H1 (cell line): Measurements from ENCODE around the gene APLP1. TPM values are rescaled to one million over a fixed set of nuclear protein-coding genes. Genes with fewer than 3 reads are reported as not detected.
"Not testable (repeated sequence)": the region's sequence is repeated elsewhere in the genome, so short reads cannot be mapped to it uniquely, and the experiment has no call there.

Source experiments
- CTCF ChIA-PET: fragments of 300-600 bp; sonication (Branson Sonifier 250); formaldehyde crosslinking; loops from one replicate; lab custom pipeline; 2021; ENCODE audit not compliant: partially characterized antibody; lab: Charles Lee
- POLR2A ChIA-PET: fragments of 300-600 bp; sonication (Branson Sonifier 250); formaldehyde crosslinking; loops from one replicate; lab custom pipeline; 2021; ENCODE audit warnings: inconsistent platforms; ENCODE audit not compliant: partially characterized antibody; lab: Charles Lee
- DNase-seq, 2 experiments: peaks; one replicate each; pipeline versions ENCODE4 v3.0.0 to v3.0.0-alpha.2; 2010 to 2022; ENCODE audit warnings: low spot score in 2 of 2, low read depth in 1 of 2, mixed read lengths in 1 of 2
- FAIRE-seq: peaks from 2 replicates; lab custom pipeline; 2011; peaks lifted over from hg19 to GRCh38; lab: Jason Lieb, UNC
- H2AFZ ChIP-seq: 2 replicates; pipeline ENCODE4 v1.8.1; 2012; ENCODE audit warnings: low read length, inconsistent platforms
- H2AK5ac ChIP-seq: 2 replicates; pipeline ENCODE4 v1.6.1; 2013; ENCODE audit warnings: low read depth, low read length
- H2BK120ac ChIP-seq: replicated peaks from 2 replicates; pipeline ENCODE3; 2013; ENCODE audit warnings: low read depth, low read length, inconsistent platforms
- H2BK12ac ChIP-seq: 2 replicates; pipeline ENCODE4 v1.6.1; 2013; ENCODE audit warnings: low read depth, low read length
- H2BK15ac ChIP-seq: 2 replicates; pipeline ENCODE4 v1.6.1; 2013; ENCODE audit warnings: low read length
- H2BK20ac ChIP-seq: 2 replicates; pipeline ENCODE4 v1.6.1; 2013; ENCODE audit warnings: low read length
- H2BK5ac ChIP-seq: 2 replicates; pipeline ENCODE4 v1.6.1; 2013; ENCODE audit warnings: low read depth, low read length
- H3K14ac ChIP-seq: 2 replicates; pipeline ENCODE4 v1.6.1; 2013; ENCODE audit warnings: inconsistent platforms; ENCODE audit not compliant: insufficient read length
- H3K18ac ChIP-seq: 2 replicates; pipeline ENCODE4 v1.6.1; 2013; ENCODE audit warnings: low read length; ENCODE audit errors: extremely low read depth
- H3K23ac ChIP-seq: 2 replicates; pipeline ENCODE4 v1.6.1; 2013; ENCODE audit warnings: inconsistent platforms; ENCODE audit not compliant: insufficient read length
- H3K23me2 ChIP-seq: 2 replicates; pipeline ENCODE4 v1.6.1; 2013; ENCODE audit warnings: low read depth, low read length
- H3K27ac ChIP-seq: 2 replicates; pipeline ENCODE4 v1.6.1; 2011; ENCODE audit warnings: low read depth, low read length, inconsistent platforms
- H3K27me3 ChIP-seq, 4 experiments: replicated peaks in 1 of 4; 1 replicate in 1 of 4; 2 replicates in 3 of 4; pipeline versions ENCODE4 v1.6.1 to v1.8.1; 2011 to 2013; ENCODE audit warnings: low read length in 3 of 4, mild to moderate bottlenecking in 3 of 4, inconsistent platforms in 2 of 4, mixed read lengths in 2 of 4, moderate library complexity in 1 of 4; ENCODE audit not compliant: control insufficient read depth in 3 of 4, insufficient read depth in 3 of 4; ENCODE audit errors: extremely low read depth in 1 of 4
- H3K36me3 ChIP-seq, 4 experiments: 2 replicates each; pipeline versions ENCODE4 v1.6.1 to v1.8.1; 2011 to 2013; ENCODE audit warnings: mild to moderate bottlenecking in 4 of 4, low read length in 3 of 4, moderate library complexity in 2 of 4, control low read depth in 1 of 4, inconsistent platforms in 1 of 4; ENCODE audit not compliant: insufficient read depth in 4 of 4, control insufficient read depth in 2 of 4
- H3K4ac ChIP-seq: replicated peaks from 2 replicates; pipeline ENCODE3; 2013; ENCODE audit warnings: low read length, low read depth, mixed read lengths, inconsistent platforms; ENCODE audit not compliant: insufficient read length
- H3K4me1 ChIP-seq, 4 experiments: replicated peaks in 1 of 4; 1 replicate in 1 of 4; 2 replicates in 3 of 4; pipeline versions ENCODE4 v1.6.1 to v1.8.1; 2011 to 2013; ENCODE audit warnings: low read length in 3 of 4, inconsistent platforms in 2 of 4, mixed read lengths in 1 of 4; ENCODE audit not compliant: insufficient read depth in 4 of 4, control insufficient read depth in 3 of 4
- H3K4me2 ChIP-seq, 2 experiments: 2 replicates each; pipeline versions ENCODE4 v1.6.1 to v1.8.1; 2011 to 2013; ENCODE audit warnings: low read depth in 2 of 2, low read length in 2 of 2, control low read depth in 1 of 2, inconsistent platforms in 1 of 2, mild to moderate bottlenecking in 1 of 2; ENCODE audit not compliant: insufficient read depth in 1 of 2
- H3K4me3 ChIP-seq, 4 experiments: fragments of 200-600, 300-600 bp in 1 of 4; sonication (generic), shearing (Covaris generic), sonication (Bioruptor Twin) in 1 of 4; 2 replicates each; pipeline versions ENCODE4 v1.5.1 to v1.8.1; 2011 to 2016; ENCODE audit warnings: low read length in 4 of 4, low read depth in 3 of 4, control low read depth in 2 of 4, inconsistent platforms in 2 of 4, mild to moderate bottlenecking in 2 of 4, mixed read lengths in 1 of 4, moderate library complexity in 1 of 4; ENCODE audit not compliant: insufficient read depth in 2 of 4; ENCODE audit errors: extremely low read depth in 1 of 4
- H3K56ac ChIP-seq: replicated peaks from 2 replicates; pipeline ENCODE3; 2013; ENCODE audit warnings: low read depth, mild to moderate bottlenecking, mixed read lengths, low read length, inconsistent platforms; ENCODE audit not compliant: insufficient read length
- H3K79me1 ChIP-seq: 2 replicates; pipeline ENCODE4 v1.6.1; 2013; ENCODE audit warnings: low read depth, low read length, control low read depth
- H3K79me2 ChIP-seq, 2 experiments: 2 replicates each; pipeline versions ENCODE4 v1.6.1 to v1.8.1; 2012 to 2013; ENCODE audit warnings: low read length in 2 of 2, mild to moderate bottlenecking in 2 of 2, inconsistent platforms in 1 of 2; ENCODE audit not compliant: insufficient read depth in 2 of 2, control insufficient read depth in 1 of 2
- H3K9ac ChIP-seq, 4 experiments: replicated peaks in 1 of 4; 1 replicate in 1 of 4; 2 replicates in 3 of 4; pipeline versions ENCODE4 v1.6.1 to v1.8.1; 2011 to 2013; ENCODE audit warnings: low read depth in 3 of 4, low read length in 3 of 4, control low read depth in 2 of 4, mild to moderate bottlenecking in 2 of 4, moderate library complexity in 2 of 4, inconsistent platforms in 1 of 4; ENCODE audit errors: extremely low read depth in 1 of 4
- H3K9me3 ChIP-seq, 2 experiments: 2 replicates each; pipeline versions ENCODE4 v1.6.1 to v1.8.1; 2012 to 2013; ENCODE audit warnings: mild to moderate bottlenecking in 2 of 2, moderate library complexity in 2 of 2, control low read depth in 1 of 2, inconsistent platforms in 1 of 2, low read depth in 1 of 2, low read length in 1 of 2, mixed read lengths in 1 of 2; ENCODE audit not compliant: insufficient read depth in 2 of 2
- H4K20me1 ChIP-seq, 2 experiments: replicated peaks in 1 of 2; 2 replicates each; pipeline versions ENCODE3 to v1.8.1; 2011 to 2013; ENCODE audit warnings: inconsistent platforms in 2 of 2, low read length in 2 of 2, mild to moderate bottlenecking in 1 of 2; ENCODE audit not compliant: insufficient read depth in 2 of 2, control insufficient read depth in 1 of 2
- H4K5ac ChIP-seq: 2 replicates; pipeline ENCODE4 v1.6.1; 2013; ENCODE audit warnings: low read length, low read depth, mixed read lengths, inconsistent platforms; ENCODE audit not compliant: insufficient read length
- H4K8ac ChIP-seq: 2 replicates; pipeline ENCODE4 v1.8.0; 2013; ENCODE audit warnings: mild to moderate bottlenecking, moderate library complexity, low read length, inconsistent platforms; ENCODE audit not compliant: insufficient read depth; ENCODE audit errors: extremely low read depth
- H4K91ac ChIP-seq: replicated peaks from 2 replicates; pipeline ENCODE3; 2013; ENCODE audit warnings: low read length, mixed read lengths, inconsistent platforms; ENCODE audit not compliant: insufficient read length
- WGBS, 2 experiments: shearing (Covaris generic) in 1 of 2; methylation state at CpG; one replicate each; pipeline versions ENCODE4 v1.1.6 to v1.1.7; 2013 to 2015; ENCODE audit warnings: low lambda C conversion rate in 2 of 2, mixed read lengths in 2 of 2, inconsistent platforms in 1 of 2, low coverage in 1 of 2, missing lambda C conversion rate in 1 of 2; ENCODE audit not compliant: insufficient replicate concordance in 2 of 2, insufficient coverage in 1 of 2, insufficient read length in 1 of 2; ENCODE audit errors: extremely low coverage in 1 of 2, missing lambda C conversion rate in 1 of 2; 5-methylcytosine and 5-hydroxymethylcytosine counted together
- polyA plus RNA-seq, 7 experiments: library from polyadenylated mRNA; depleted of rRNA in 3 of 7; stranded (reverse) in 5 of 7; unstranded in 2 of 7; fragments of >200 nt in 5 of 7; fragments of 200-250 nt in 2 of 7; gene quantifications; 1 replicate in 5 of 7; 2 replicates in 1 of 7; 4 replicates in 1 of 7; pipeline versions ENCODE4 v1.2.1 to v1.2.3, GENCODE V29; 2011 to 2013; ENCODE audit warnings: missing spikeins in 2 of 7, mixed read lengths in 2 of 7
- total RNA-seq: library from RNA; stranded (reverse); fragmentation: NEBNext Ultra II Directional; extraction: Animal tissue kit (Norgen Biotek cat#: 25700); gene quantifications from 2 replicates; pipeline ENCODE4 v1.2.1, GENCODE V29; 2021

The APLP1 gene
- total and polyA plus RNA-seq, 2 of the 8 experiments (the other 6 are each of a cell fraction or from before 2014, with no cell fraction given): 19.9 to 22.0 TPM

GRCh38 chr19:35891819-35892218 is 23.4 kb downstream of the APLP1 start:
- H3K9me3 ChIP-seq, H2BK5ac ChIP-seq, DNase-seq, H4K20me1 ChIP-seq, H2BK15ac ChIP-seq, H3K18ac ChIP-seq, H3K56ac ChIP-seq, H3K79me1 ChIP-seq, H3K23ac ChIP-seq, H4K8ac ChIP-seq, H3K4me3 ChIP-seq, H2BK120ac ChIP-seq, H2BK20ac ChIP-seq, H3K4ac ChIP-seq, H3K4me1 ChIP-seq, H3K9ac ChIP-seq, H4K5ac ChIP-seq, H3K23me2 ChIP-seq, H4K91ac ChIP-seq, H2AFZ ChIP-seq, H3K4me2 ChIP-seq, H2AK5ac ChIP-seq, H3K27ac ChIP-seq, H2BK12ac ChIP-seq, H3K27me3 ChIP-seq, FAIRE-seq, H3K14ac ChIP-seq, H3K79me2 ChIP-seq: not testable (repeated sequence)
- peaks cover 18 to 57% (median 34%) of the 10 kb centered on the region in 4 experiments for H3K36me3 ChIP-seq
- ChIA-PET CTCF (interaction anchor here (0.6 to 1.6 kb wide), 4 partner anchors 10 to 85 kb away, joined by 3 to 7 read pairs (median 4); no protein-coding TSS in a partner anchor), POLR2A (interaction anchor here (0.6 kb wide), 1 partner anchor 34 kb away, joined by 3 read pairs; no protein-coding TSS in a partner anchor)
- WGBS, 2 experiments: 94% methylated on average over 3 of the region's 3 CpGs; no CpG with 5 or more reads in 1 of the 2 experiments
